Right ventricle myocardium inferior (tissue), 1 donor: Measurements from ENCODE around the gene ZNF485. TPM values are rescaled to one million over a fixed set of nuclear protein-coding genes. Genes with fewer than 3 reads are reported as not detected.
"Not testable (repeated sequence)": the region's sequence is repeated elsewhere in the genome, so short reads cannot be mapped to it uniquely, and the experiment has no call there.

Source experiments
- ATAC-seq: fragments of 200-7000 bp; cut with Tn5 transposase; one replicate; pipeline ENCODE4 v1.9.1; 2020; ENCODE audit warnings: mild to moderate bottlenecking, moderate library complexity
- DNase-seq: peaks from one replicate; pipeline ENCODE4 v3.0.0; 2021; ENCODE audit errors: missing footprints
- intact Hi-C: fragments of 100-400 bp; cut with DNase I; formaldehyde crosslinking; loops from one replicate; pipeline ENCODE4 v1.11.0; 2022
- long read RNA-seq: library from polyadenylated mRNA; unstranded; transcript quantifications from one replicate; pipeline ENCODE4 v2.0.0, GENCODE V29; 2021
- total RNA-seq: library from RNA; stranded (reverse); fragmentation: NEBNext Ultra II Directional; extraction: Animal tissue kit (Norgen Biotek cat#: 25700); gene quantifications from one replicate; pipeline ENCODE4 v1.2.1, GENCODE V29; 2021
- donor health status: DM: no; HTN: yes; CAD: no; lungs with severe emphysema.

The ZNF485 gene
- 1.8 TPM for total RNA-seq
- long read RNA-seq, partial matches to known transcripts, result 0 of 2 reads
- long read RNA-seq, other reads (novel, unspliced or antisense), result 1 of 2 reads

DNA sequence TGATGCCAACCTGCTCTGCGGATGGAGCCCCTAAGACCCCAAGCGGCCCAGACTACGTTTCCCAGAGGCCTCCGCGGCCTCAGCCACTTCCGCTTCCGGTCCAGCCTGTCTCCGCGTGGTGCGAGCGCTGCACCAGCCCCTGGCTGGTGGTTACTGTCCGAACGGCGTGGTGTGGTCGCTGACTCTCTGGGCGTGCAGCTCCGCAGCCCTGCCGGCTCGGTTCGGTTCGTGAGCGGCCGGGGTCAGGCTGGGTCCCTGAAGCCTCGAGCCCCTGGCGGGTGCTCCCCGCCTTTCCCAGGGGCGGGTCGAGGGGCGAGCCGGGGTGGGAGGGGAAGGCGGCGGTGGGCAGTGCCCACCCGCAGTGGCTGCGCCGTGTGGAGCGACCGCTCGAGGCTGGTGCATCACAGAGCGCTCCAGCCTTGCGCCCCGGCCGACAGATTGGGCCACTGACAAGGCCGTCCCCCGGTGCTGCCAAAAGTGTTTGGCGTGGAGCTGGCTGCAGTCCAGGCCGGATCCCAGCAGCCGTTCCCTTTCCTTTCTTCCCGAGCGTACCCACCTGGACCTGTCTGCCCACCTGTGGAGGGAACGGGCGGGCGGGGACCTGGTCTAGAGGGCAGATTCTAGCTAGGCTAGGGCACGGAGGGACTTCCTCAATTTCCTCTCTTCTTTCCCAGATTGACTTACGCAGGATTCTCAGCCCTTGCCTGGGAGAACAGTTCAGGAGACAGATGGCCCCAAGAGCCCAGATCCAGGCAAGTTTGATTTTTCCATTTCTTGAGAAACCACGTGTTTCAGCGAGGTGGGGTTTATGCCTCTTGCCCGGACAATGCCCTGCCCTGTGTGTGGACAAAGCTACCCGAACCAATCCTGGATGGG lies at the start of gene ZNF485:
Gene ZNF485 (plus strand): TSS at position 116 of the 876 bp plus-strand sequence. CDS start 613 bp downstream, at position 729.
- DNase-seq (peak; percentile 85), ATAC-seq (peak; percentile 96)
- intact Hi-C loops, result no loop called here

DNA sequence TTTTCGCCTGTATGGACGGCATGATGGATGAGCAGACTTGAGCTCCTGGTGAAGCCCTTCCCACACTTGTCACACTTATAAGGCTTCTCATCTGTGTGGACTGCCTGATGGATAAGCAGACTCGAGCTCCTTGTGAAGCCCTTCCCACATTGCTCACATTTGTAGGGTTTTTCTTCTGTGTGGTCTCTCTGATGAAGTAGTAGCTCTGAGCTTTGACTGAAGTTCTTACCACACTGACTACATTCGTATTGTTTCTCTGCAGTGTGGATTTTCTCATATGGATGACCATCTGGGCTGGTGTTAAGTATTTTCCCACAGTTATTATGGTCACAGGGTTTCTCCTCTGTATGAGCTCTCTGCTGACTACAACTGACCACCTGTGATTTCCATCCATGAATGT lies 49.0 kb upstream of the ZNF485 start:
- ATAC-seq (no peak), DNase-seq (no peak)
- intact Hi-C loops, result no loop called here

DNA sequence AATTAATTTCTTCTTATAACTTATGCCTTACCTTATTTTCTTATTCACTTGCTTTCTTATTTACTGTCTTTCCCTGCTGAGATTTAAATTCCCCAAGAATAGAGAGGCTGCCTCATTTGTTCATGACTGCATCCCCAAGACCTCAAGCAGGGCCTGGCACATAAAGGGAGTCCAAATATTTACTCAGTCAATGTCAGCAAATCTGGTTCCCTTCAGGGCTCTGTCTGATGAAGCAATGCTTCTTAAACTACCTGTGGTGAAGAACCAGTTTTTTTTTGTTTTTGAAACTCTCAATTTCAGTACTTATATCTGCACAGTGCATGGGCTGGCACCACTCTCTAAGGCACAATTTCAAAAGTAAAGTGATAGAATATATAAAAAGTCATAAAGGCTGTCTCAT lies 36.6 kb upstream of the ZNF485 start:
- DNase-seq, result no peak
- ATAC-seq, result no peak
- intact Hi-C loops, result no loop called here

DNA sequence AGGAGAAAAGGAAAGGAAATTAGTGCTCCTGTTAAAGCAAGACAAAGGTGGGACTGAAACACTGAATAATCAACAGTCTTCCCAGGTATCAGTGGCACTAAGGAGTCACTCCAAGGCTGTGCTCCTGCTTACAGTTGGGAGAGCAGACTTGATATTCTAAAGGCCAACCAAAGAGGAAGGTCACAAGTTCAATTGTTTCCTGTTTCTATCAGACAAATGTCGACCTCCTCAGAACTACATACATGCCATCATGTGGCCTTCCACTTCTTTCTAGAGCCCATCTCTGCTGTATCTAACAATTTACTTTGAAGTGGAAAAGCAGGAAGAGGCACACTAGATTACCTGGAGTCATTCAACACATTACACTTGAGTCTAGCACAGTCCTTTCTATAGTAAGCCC lies 35.3 kb upstream of the ZNF485 start:
- no peak for ATAC-seq
- DNase-seq, result no peak
- intact Hi-C loops, result no loop called here

DNA sequence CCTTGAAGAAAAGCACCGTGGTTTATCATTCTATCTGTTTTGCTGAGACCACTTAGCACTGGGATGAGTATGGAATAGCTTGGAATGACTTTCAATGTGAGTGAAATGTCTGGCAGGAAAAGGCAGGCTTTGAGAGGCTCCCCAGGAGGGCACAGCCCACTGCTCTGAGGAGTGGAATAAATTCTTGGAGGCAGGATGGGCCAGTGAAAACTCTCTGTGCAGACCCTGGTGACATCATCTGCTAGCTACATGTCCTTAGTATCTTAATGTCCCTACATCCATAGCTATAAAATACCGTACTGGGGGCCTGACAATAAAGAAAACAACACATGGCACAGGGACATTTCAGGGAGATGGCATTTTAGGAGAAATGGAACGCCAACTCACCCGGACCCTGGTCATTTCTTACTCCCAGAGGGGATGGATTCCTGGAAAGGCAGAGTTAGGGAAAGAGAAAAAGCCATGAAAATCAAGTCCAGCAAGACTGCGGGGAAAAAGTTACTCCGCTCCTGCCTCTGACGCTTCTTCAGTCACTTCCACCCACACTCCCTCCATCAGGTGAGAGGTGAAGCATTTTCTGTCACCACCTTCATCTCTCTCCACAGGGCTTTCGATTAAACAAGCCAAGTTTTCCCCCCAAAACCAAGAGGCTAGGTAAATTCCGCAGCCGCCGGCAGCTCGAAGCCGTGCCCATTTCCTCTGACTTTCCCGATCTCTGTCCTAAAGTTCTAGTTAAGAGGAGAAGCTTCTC lies 32.8 kb upstream of the ZNF485 start:
- no peak for ATAC-seq
- intact Hi-C loops, result no loop called here
- DNase-seq, result no peak

DNA sequence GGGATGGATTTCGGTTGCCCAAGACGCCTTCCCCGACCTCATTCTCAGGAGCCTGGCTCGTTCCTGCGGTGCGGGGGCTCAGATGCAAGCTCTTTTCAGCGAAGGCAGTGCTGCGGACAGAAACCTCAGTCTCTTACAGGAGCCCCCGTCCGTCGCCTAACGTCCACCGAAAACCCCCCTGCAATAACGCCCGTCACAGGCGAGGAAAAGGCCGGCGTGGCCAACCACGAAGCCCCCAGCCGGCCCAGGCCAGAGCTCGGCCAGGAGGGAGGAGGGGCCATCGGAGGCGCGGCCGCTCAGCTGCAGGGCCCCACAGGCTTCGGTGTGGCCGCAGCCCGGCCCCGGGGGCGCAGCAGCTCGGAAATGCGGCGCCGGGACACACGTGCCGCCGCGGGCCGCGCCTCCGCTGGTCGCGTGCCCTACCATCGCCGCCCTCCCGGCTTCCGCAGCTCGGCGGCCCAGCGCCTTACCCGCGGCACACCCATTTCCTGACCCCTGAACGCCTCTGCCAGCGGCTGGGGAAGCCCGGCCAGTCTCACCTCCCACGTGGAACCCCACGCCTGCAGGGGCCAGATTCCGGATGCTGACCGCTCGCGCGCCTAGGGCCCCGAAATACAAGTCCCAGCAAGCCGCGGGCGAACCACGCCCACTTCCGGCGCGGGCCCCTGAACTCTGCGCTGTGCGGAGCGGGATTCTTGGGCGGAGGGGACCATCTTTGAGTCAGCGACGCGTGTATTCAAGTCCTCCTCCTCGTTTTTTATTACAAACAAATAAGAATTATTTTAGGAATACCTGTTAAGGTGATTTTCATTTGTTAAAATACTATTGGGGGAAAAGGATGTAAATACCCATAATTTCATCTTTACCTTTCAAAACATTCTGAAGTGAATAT lies 32.0 kb upstream of the ZNF485 start, which contains the start of gene ZNF239:
Gene ZNF239 (minus strand): TSS at position 616 of the 892 bp plus-strand sequence. CDS start 16,537 bp downstream, outside the sequence.
- DNase-seq (peak; percentile 94), ATAC-seq (peak; percentile 99)
- intact Hi-C loops, result no loop called here

DNA sequence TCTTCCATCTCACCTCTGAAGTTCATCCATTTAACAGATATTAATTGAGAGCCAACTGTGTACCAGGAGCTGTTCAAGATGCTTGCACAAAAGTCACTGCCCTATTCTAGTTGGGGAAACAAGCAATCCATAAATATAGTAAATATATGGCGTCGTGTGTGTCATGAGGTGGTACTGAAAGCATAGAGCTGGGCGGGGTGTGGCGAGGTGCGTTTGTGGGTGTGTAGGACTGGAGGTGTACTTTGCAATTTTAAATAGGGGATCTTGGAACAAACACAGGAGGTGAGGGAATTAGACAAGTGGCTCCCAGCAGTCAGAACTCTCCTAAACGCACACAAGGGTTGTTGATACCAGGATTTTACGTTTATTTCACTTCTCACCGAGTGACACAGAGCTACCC lies 31.3 kb upstream of the ZNF485 start:
- ATAC-seq (no peak), DNase-seq (no peak)
- intact Hi-C loops, result no loop called here

DNA sequence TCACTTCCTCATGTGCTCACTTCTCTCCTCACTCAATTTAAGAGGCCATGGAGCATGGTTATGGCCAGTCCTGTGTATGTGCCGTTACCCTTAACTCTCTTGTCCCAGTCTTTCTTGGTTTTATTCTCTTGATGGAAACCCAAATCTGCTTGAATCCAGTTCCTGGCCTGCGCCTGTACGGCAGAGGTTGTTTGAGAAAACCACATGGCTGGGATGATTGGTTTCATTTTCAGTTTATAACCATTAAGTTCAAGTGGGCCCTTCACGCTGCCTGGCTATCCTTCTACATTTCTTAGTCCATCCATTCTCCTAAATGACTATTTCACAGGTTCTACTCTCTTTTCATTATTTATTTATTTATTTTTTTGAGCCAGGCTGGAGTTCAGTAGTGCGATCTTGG lies 30.2 kb upstream of the ZNF485 start:
- ATAC-seq, result no peak
- intact Hi-C loops, result no loop called here
- no peak for DNase-seq

DNA sequence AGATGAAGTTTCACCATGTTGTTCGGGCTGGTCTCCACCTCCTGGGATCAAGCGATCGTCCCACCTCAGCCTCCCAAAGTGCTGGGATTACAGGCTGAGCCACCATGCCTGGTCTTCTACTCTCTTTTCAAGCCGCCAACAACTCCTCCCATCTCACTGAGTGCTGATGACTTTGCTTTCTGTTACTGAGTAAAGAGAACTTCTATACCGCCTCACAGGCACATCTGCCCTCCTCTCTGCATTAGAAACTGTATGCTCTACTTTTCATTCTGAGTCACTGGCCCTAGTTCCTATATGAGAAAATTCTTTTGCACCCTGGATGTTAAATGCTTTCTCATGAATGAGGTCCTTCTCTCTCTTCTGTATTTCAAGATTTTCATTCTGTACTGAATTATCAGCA lies 29.7 kb upstream of the ZNF485 start:
- intact Hi-C loops, result no loop called here
- DNase-seq (no peak), ATAC-seq (no peak)

DNA sequence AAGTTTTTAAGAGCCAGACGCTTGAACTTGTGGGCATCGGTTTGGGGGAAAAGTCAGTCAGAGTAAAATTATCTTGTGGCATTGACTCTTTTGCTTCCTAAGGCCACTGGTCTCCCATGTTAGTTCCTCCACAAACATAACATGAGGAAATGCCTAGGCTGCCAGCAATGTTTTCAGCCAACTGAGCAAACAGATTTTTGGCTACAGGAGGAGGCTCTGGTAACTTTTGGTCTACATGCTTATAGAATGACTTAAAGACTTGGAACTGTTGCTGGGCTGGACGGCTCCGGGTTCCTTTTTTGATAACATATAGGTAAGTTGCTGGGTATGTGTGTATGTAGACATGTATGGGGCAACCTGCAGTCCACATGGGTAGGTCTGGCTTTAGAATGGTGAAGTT lies 22.2 kb upstream of the ZNF485 start:
- ATAC-seq (no peak), DNase-seq (no peak)
- intact Hi-C loops, result no loop called here

DNA sequence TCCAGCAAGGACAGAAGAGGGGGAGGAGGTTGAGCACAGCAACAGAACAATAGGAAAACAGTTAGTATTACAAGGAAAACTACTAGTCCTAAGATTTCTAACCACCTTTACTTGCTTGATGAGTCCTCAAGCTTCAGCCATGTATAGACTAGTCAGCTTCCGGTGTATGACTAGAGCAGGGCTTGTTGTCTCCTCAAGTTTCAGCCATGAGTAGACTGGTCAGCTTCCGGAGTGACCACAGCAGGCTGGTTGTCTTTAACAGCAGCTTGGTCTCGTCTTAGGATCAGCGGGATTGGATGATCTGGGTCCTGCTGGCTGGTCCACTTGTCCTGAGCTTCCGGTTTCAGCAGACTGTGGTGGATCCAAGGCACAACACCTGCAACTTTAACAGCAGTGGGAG lies 21.2 kb upstream of the ZNF485 start:
- intact Hi-C loops, result no loop called here
- ATAC-seq (no peak), DNase-seq (no peak)

DNA sequence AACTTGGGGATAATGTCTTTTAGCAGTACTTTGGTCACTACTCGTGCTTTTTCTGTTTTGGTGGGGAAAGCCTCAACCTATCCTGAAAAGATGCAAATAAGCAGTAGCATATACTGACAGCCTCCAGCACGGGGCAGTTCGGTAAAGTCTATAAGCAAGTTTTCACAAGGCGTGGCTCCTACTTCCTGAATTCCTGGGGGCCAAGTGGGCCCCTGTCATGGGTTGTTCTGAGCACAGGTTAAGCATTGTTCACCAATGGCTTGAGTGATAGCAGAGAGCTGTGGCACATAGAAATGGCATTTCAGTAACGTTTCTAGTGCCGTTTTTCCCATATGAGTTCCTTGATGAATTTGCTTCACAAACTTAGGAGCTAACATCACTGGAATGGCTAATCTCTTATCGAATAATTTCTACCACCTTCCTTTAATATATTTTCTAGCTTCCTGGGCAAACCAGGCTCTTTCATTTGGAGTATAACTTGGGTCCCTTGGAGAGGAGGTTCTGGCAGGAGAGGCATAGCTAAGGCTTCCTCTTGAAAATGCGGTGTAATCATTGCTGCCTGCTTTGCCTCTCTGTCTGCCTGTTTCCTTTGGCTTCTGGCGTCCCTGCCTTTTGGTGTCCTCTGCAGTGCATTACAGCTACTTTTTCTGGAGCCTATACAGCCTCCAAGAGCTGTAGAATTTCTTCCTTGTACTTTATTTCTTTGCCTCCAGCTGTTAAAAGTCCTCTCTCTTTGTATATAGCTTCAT lies 20.1 kb upstream of the ZNF485 start:
- intact Hi-C loops, result no loop called here
- no peak for ATAC-seq

DNA sequence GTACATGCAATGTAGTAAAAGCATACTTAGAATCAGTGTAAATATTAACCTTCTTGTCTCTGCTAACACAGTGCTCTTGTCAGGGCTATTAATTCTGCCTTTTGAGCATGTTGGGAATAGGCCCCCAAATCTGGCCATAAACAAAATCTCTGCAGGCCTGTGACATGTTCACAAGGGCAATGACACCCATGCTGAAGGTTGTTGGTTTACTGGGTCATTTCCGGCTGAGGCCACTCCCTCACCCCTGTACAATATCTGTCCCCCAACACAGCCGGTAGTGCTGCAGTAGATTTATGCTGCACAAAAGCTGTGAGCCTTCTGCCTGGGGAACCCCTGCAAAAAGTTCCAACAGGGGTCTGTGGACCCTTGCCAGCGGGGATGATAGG lies 19.5 kb upstream of the ZNF485 start:
- intact Hi-C loops, DNase-seq, ATAC-seq: not testable (repeated sequence)

More for the DNA sequence above, 20.1 kb upstream of the ZNF485 start:
- no peak for DNase-seq

DNA sequence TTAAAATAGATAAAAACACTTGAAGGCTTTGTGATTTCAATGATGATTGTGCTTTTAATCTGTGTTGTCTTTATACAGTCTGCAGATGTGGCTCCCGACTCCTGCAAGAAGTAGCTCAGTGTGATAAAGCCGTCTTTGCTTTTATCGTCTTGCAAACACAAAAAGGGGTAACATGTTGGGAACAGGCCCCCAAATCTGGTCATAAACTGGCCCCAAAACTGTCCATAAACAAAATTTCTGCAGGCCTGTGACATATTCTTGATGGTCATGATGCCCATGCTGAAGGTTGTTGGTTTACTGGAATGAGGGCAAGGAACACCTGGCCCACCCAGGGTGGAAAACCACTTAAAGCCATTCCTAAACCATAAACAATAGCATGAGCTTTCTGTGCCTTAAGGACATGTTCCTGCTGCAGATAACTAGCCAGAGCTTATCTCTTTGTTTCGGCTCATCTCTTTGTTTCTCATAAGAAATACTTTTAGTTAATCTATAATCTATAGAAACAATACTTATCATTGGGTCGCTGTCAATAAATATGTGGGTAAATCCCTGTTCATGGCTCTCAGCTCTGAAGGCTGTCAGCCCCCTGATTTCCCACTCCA lies 14.8 kb upstream of the ZNF485 start:
- DNase-seq (no peak), ATAC-seq (no peak)
- intact Hi-C loops, result no loop called here

DNA sequence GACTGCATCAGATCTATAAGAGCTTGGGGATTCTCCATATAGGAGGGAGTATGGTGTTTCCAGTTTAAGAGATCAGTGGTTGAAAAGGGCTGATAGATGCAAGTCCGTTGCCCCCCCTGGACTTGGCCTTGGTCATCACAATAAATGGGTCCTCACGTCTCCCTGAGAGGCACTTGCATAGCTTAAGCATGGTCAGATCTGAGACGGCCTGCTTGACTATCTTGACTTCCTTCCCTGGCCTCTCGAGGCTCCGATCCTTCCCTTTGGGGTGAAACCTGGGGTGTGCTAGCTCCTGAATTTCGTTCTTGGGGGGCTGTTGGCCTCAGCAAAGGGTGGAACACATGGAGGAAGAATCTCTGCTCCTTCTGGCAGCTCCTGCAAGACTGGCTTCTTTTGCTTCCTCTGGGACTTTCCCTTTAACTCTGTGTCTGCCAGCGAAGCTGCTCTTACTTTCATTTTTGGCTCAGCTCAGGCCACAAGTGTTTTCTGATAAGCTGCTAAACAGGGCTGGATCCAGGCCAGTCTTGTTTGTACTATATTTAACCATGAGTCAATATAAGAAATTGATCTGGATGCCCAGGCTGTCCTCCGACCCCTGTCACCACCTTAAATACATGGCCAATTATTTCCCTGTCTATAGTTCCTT lies 11.2 kb upstream of the ZNF485 start:
- DNase-seq, result no peak
- intact Hi-C loops, result no loop called here
- ATAC-seq, result peak; percentile 41

DNA sequence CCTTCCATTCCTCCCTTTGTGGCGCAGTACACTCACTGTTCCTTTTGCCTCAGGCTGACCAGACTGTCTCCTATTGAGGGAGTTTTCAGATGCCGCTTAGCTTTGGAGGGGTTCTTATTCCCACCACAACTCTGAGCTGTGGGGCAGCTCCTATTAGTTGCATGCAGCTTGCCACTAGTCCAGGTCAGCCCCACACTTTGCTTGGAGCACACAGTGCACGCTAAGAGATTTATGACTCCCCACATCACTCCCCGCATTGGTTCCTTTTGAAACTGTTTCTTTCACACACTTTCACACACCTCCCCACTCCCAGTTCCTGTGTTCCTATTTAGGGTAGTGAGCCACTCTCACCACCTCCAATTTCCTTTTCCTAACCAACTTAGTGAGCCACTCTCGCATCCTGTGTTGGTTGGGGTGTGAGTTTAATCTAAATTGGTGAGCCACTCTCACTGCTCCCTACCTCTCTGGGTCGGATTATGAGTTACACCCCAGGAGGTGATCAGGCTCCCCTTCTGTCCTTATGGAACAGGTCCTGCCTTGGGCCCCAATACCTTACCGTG lies 10.4 kb upstream of the ZNF485 start:
- ATAC-seq (peak; percentile 23), DNase-seq (no peak)
- intact Hi-C loops, result no loop called here

DNA sequence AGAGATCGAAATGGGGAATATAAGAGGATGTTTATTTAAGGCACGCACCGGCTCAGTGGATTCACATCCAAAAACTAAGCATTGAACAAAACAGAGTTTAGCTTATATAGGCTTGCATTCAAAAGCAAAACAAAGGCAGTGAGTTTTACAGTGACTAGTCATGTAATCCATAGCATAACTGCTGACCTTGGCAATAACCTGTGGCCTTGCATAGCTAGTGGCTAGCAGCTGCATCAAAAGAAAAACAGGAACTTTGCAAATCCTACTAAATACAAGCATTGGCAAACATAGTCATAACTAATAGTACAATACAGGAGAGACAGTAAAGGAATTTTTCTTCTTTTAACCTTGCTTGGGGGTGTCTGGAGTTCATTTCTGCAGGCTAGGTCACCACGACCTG lies 9.7 kb upstream of the ZNF485 start:
- intact Hi-C loops, result no loop called here
- DNase-seq (no peak), ATAC-seq (no peak)
